ENCODE measurements around the gene FNDC3B. TPM values are rescaled to one million over a fixed set of nuclear protein-coding genes. Genes with fewer than 3 reads are reported as not detected.

FNDC3B gene
- polyA plus RNA-seq, 2 of the 4 experiments (the other 2 are of a cell fraction), result 29.5 to 33.6 TPM

GRCh38 chr3:172362583-172362982 lies 323.2 kb downstream of the FNDC3B start:
- Histone ChIP-seq H3K9me3 (no peaks in the 10 kb centered on the region), H3K27ac (no peak overlapping the region), H3K4me2 (no peak overlapping the region), H3K4me1 (no peaks in the 10 kb centered on the region), H3K4me3 (no peak overlapping the region)
- DNase-seq (ENCODE audit: low read depth in 1 of 2, low spot score in 1 of 2), result no peak
- CTCF ChIA-PET, result no interaction called here
- ATAC-seq, result no peak
- TF ChIP-seq MAFK (IDR thresholded peaks at IDR 0.05; ENCODE audit: partially characterized antibody), result no peak
- no peak for FAIRE-seq
- WGBS (ENCODE audit: missing lambda C conversion rate), result 94% methylated on average over 1 of the region's 1 CpG
- POLR2A ChIA-PET, result no interaction called here

- Histone ChIP-seq H3K9me3 (no peaks in the 10 kb centered on the region), H3K4me2 (no peak overlapping the region), H3K4me3 (no peak overlapping the region), H3K27ac (no peak overlapping the region), H3K4me1 (no peaks in the 10 kb centered on the region)
- no peak; a peak in 1 of 6 replicates for ATAC-seq
- ChIA-PET CTCF (interaction anchor here (1.2 to 1.6 kb wide), 2 partner anchors 23 to 46 kb away, joined by 3 to 4 read pairs; no protein-coding TSS in a partner anchor), POLR2A (no interaction called here)
- WGBS (ENCODE audit: missing lambda C conversion rate), result 84% methylated on average over 3 of the region's 3 CpGs
- no peak for FAIRE-seq
- TF ChIP-seq CHD2 (IDR thresholded peaks at IDR 0.05; ENCODE audit: low read length, partially characterized antibody) (no peak), HEYL (CRISPR knock-in tag; IDR thresholded peaks at IDR 0.05) (no peak), PHF8 (IDR thresholded peaks at IDR 0.05; ENCODE audit: borderline replicate concordance, low read depth) (no peak)
- no peak for DNase-seq (ENCODE audit: low read depth in 1 of 2, low spot score in 1 of 2)
Observed at GRCh38 chr3:172364374-172365027, 325.1 kb downstream of the FNDC3B start.

GRCh38 chr3:172365028-172365567 lies 325.7 kb downstream of the FNDC3B start:
- ATAC-seq, result no peak
- POLR2A ChIA-PET, result no interaction called here
- no peak for FAIRE-seq
- Histone ChIP-seq H3K4me3 (no peak overlapping the region), H3K9me3 (no peaks in the 10 kb centered on the region), H3K4me2 (no peak overlapping the region), H3K27ac (no peak overlapping the region), H3K4me1 (no peaks in the 10 kb centered on the region)
- TF ChIP-seq NR3C1 (IDR thresholded peaks at IDR 0.05) (no peak), ELK1 (IDR thresholded peaks at IDR 0.05; ENCODE audit: low read depth, low read length) (no peak)
- CTCF ChIA-PET, result interaction anchor here (1.2 to 1.6 kb wide), 2 partner anchors 23 to 47 kb away, joined by 3 to 4 read pairs; no protein-coding TSS in a partner anchor
- WGBS (ENCODE audit: missing lambda C conversion rate), result 94% methylated on average over 3 of the region's 3 CpGs
- DNase-seq (ENCODE audit: low read depth in 1 of 2, low spot score in 1 of 2), result no peak

- Histone ChIP-seq H3K4me1 (no peaks in the 10 kb centered on the region), H3K4me3 (no peak overlapping the region), H3K4me2 (no peak overlapping the region), H3K9me3 (no peaks in the 10 kb centered on the region), H3K27ac (no peak overlapping the region)
- no peak for FAIRE-seq
- DNase-seq (ENCODE audit: low read depth in 1 of 2, low spot score in 1 of 2), result no peak
- TF ChIP-seq CEBPB (IDR thresholded peaks at IDR 0.05) (no peak), POLR2A (IDR thresholded peaks at IDR 0.05; ENCODE audit: low read length) (no peak), RFX5 (IDR thresholded peaks at IDR 0.05) (no peak), CHD2 (IDR thresholded peaks at IDR 0.05; ENCODE audit: low read length, partially characterized antibody) (no peak), JUNB (IDR thresholded peaks at IDR 0.05) (no peak), CBX2 (IDR thresholded peaks at IDR 0.05; ENCODE audit: borderline replicate concordance, low read depth) (no peak), TP53 (CRISPR knock-in tag; IDR thresholded peaks at IDR 0.05) (no peak), BHLHE40 (IDR thresholded peaks at IDR 0.05; ENCODE audit: low read depth, low read length) (no peak), FOXS1 (CRISPR knock-in tag; IDR thresholded peaks at IDR 0.05) (no peak), NPAS2 (CRISPR knock-in tag; IDR thresholded peaks at IDR 0.05; ENCODE audit: borderline replicate concordance) (no peak), KDM5A (IDR thresholded peaks at IDR 0.05) (no peak), RARB (CRISPR knock-in tag; IDR thresholded peaks at IDR 0.05) (no peak)
- POLR2A ChIA-PET, result no interaction called here
- CTCF ChIA-PET, result interaction anchor here (1.4 kb wide), 1 partner anchor 306 kb away, joined by 4 read pairs; no protein-coding TSS in a partner anchor
- no peak for ATAC-seq
- 88% methylated on average over 9 of the region's 9 CpGs for WGBS (ENCODE audit: missing lambda C conversion rate)
Observed at GRCh38 chr3:172367205-172368105, 328.1 kb downstream of the FNDC3B start.

All from A549 (cell line).